IPS DF 19.7 (cell line): ENCODE data around the gene NPAS3.

ENCODE experiments used
- DNase-seq: peaks from one replicate; pipeline ENCODE4 v3.0.0-alpha.2; 2013; ENCODE audit warnings: low read depth, low spot score

The NPAS3 gene

GRCh38 chr14:33249233-33249820 lies 310.6 kb downstream of the NPAS3 start:
- no peak for DNase-seq

- DNase-seq = no peak
Observed at GRCh38 chr14:33250963-33251362, 312.3 kb downstream of the NPAS3 start.

- no peak for DNase-seq
Observed at GRCh38 chr14:33254342-33254741, 315.7 kb downstream of the NPAS3 start.

- no peak for DNase-seq
Observed at GRCh38 chr14:33254861-33255395, 316.2 kb downstream of the NPAS3 start.

- no peak for DNase-seq
Observed at GRCh38 chr14:33257796-33258195, 319.1 kb downstream of the NPAS3 start.

- no peak for DNase-seq
Observed at GRCh38 chr14:33259764-33260163, 321.1 kb downstream of the NPAS3 start.

GRCh38 chr14:33271216-33271615 lies 332.5 kb downstream of the NPAS3 start:
- no peak for DNase-seq

- DNase-seq = no peak
Observed at GRCh38 chr14:33271891-33272290, 333.2 kb downstream of the NPAS3 start.

GRCh38 chr14:33273978-33274377 lies 335.3 kb downstream of the NPAS3 start:
- no peak for DNase-seq

- no peak for DNase-seq
Observed at GRCh38 chr14:33275879-33276278, 337.2 kb downstream of the NPAS3 start.

- no peak for DNase-seq
Observed at GRCh38 chr14:33279865-33280264, 341.2 kb downstream of the NPAS3 start.

GRCh38 chr14:33280646-33281045 lies 342.0 kb downstream of the NPAS3 start:
- DNase-seq = no peak

- DNase-seq = no peak
Observed at GRCh38 chr14:33282331-33283230, 343.9 kb downstream of the NPAS3 start.

- DNase-seq = no peak
Observed at GRCh38 chr14:33285902-33286700, 347.4 kb downstream of the NPAS3 start.

- DNase-seq = no peak
Observed at GRCh38 chr14:33287189-33287588, 348.5 kb downstream of the NPAS3 start.

GRCh38 chr14:33290641-33291040 lies 352.0 kb downstream of the NPAS3 start:
- DNase-seq = no peak

GRCh38 chr14:33291529-33292104 lies 352.9 kb downstream of the NPAS3 start:
- DNase-seq = no peak

- no peak for DNase-seq
Observed at GRCh38 chr14:33294419-33294818, 355.7 kb downstream of the NPAS3 start.

GRCh38 chr14:33297565-33297964 lies 358.9 kb downstream of the NPAS3 start:
- no peak for DNase-seq

GRCh38 chr14:33307691-33308251 lies 369.1 kb downstream of the NPAS3 start:
- no peak for DNase-seq

GRCh38 chr14:33309106-33309505 lies 370.4 kb downstream of the NPAS3 start:
- no peak for DNase-seq
